Caco-2 (cell line): ENCODE measurements around the gene AMH. TPM values are rescaled to one million over a fixed set of nuclear protein-coding genes. Genes with fewer than 3 reads are reported as not detected.

Experiments used
- BruUV-seq: library from RNA; stranded (reverse); fragments of 400-500 nt; replicated peaks from 2 replicates; lab custom pipeline; 2021; lab: Mats Ljungman, UMichigan
- CTCF ChIA-PET: fragments of 300-600 bp; sonication (Branson Sonifier 250); formaldehyde crosslinking; loops from one replicate; lab custom pipeline; 2022; ENCODE audit warnings: antibody characterized with exemption; lab: Charles Lee
- POLR2A ChIA-PET: fragments of 300-600 bp; sonication (Branson Sonifier 250); formaldehyde crosslinking; loops from one replicate; lab custom pipeline; 2022; ENCODE audit warnings: antibody characterized with exemption; lab: Charles Lee
- DNase-seq, 2 experiments: peaks; one replicate each; pipeline versions ENCODE4 v3.0.0 to v3.0.0-alpha.2; 2020 to 2022
- H3K27me3 ChIP-seq: replicated peaks from 2 replicates; pipeline ENCODE4 v1.6.0; 2011; ENCODE audit warnings: low read length; ENCODE audit not compliant: control insufficient read depth, insufficient read depth
- H3K36me3 ChIP-seq: 2 replicates; pipeline ENCODE4 v1.5.1; 2011; ENCODE audit warnings: low read length; ENCODE audit not compliant: control insufficient read depth, insufficient read depth
- H3K4me1 ChIP-seq: fragments of 250-450 bp; sonication (Bioruptor Pico); 2 replicates; pipeline ENCODE4 v1.5.1; 2020; ENCODE audit warnings: mild to moderate bottlenecking
- H3K4me3 ChIP-seq: 2 replicates; pipeline ENCODE4 v1.5.1; 2011; ENCODE audit warnings: low read depth, mild to moderate bottlenecking, control low read depth, low read length
- H3K9me3 ChIP-seq: fragments of 250-450 bp; sonication (Bioruptor Pico); 2 replicates; pipeline ENCODE4 v1.5.1; 2020; ENCODE audit warnings: mild to moderate bottlenecking, moderate library complexity
- H3K27ac Mint-ChIP-seq: one replicate; pipeline ENCODE4 v1.8.0; 2022; ENCODE audit warnings: mixed read lengths; ENCODE audit not compliant: unreplicated experiment
- H3K27me3 Mint-ChIP-seq: one replicate; pipeline ENCODE4 v1.8.0; 2022; ENCODE audit warnings: mixed read lengths; ENCODE audit not compliant: insufficient read depth, unreplicated experiment
- H3K36me3 Mint-ChIP-seq: one replicate; pipeline ENCODE4 v1.8.0; 2022; ENCODE audit warnings: mild to moderate bottlenecking, mixed read lengths; ENCODE audit not compliant: insufficient read depth, unreplicated experiment
- H3K4me1 Mint-ChIP-seq: one replicate; pipeline ENCODE4 v1.8.0; 2022; ENCODE audit warnings: low read depth, mixed read lengths; ENCODE audit not compliant: unreplicated experiment
- H3K4me3 Mint-ChIP-seq: one replicate; pipeline ENCODE4 v1.8.0; 2022; ENCODE audit warnings: mild to moderate bottlenecking, moderate library complexity, mixed read lengths; ENCODE audit not compliant: unreplicated experiment
- H3K9me3 Mint-ChIP-seq: one replicate; pipeline ENCODE4 v1.8.0; 2022; ENCODE audit warnings: mixed read lengths; ENCODE audit not compliant: unreplicated experiment
- intact Hi-C: fragments of 100-400 bp; cut with micrococcal nuclease; formaldehyde crosslinking; loops from one replicate; pipeline ENCODE4 v1.10.0; 2022; ENCODE audit not compliant: unreplicated experiment
- total RNA-seq: library from RNA; stranded (reverse); gene quantifications from 2 replicates; pipeline ENCODE4 v1.2.3, GENCODE V29; 2022
- TF ChIP-seq, protein P1 (sequence below), 2 experiments: fragments of 200-600 bp in 1 of 2; IDR thresholded peaks; 1 replicate in 1 of 2; 2 replicates in 1 of 2; pipeline versions ENCODE4 v1.5.1 to v1.8.0; 2011 to 2022; ENCODE audit warnings: antibody characterized with exemption in 1 of 2, control low read depth in 1 of 2, inconsistent platforms in 1 of 2, low read depth in 1 of 2, low read length in 1 of 2, mild to moderate bottlenecking in 1 of 2, moderate library complexity in 1 of 2; ENCODE audit not compliant: insufficient read depth in 1 of 2, severe bottlenecking in 1 of 2, unreplicated experiment in 1 of 2

AMH gene
- total RNA-seq, 1 experiment from 2014 or later, result 19.4 TPM

GRCh38 chr19:2207991-2208860 is 40.9 kb upstream of the AMH start:
- Mint-ChIP-seq H3K27ac (no peak overlapping the region), H3K27me3 (no peaks in the 10 kb centered on the region), H3K4me3 (no peak overlapping the region), H3K4me1 (peaks cover 6% of the 10 kb centered on the region), H3K9me3 (no peaks in the 10 kb centered on the region), H3K36me3 (peaks cover 71% of the 10 kb centered on the region)
- POLR2A ChIA-PET, result no interaction called here
- CTCF ChIA-PET, result no interaction called here
- peaks cover 21% of the 10 kb centered on the region for H3K4me1 ChIP-seq
- H3K27me3 ChIP-seq, result no peaks in the 10 kb centered on the region
- no TSS peak for BruUV-seq
- intact Hi-C loops, result no loop called here
- peak in 1 of 2 experiments; percentile 32 for DNase-seq
- H3K4me3 ChIP-seq, result no peak overlapping the region
- H3K36me3 ChIP-seq, result peaks cover 6% of the 10 kb centered on the region
- H3K9me3 ChIP-seq, result no peaks in the 10 kb centered on the region
- TF ChIP-seq, protein P1, sequence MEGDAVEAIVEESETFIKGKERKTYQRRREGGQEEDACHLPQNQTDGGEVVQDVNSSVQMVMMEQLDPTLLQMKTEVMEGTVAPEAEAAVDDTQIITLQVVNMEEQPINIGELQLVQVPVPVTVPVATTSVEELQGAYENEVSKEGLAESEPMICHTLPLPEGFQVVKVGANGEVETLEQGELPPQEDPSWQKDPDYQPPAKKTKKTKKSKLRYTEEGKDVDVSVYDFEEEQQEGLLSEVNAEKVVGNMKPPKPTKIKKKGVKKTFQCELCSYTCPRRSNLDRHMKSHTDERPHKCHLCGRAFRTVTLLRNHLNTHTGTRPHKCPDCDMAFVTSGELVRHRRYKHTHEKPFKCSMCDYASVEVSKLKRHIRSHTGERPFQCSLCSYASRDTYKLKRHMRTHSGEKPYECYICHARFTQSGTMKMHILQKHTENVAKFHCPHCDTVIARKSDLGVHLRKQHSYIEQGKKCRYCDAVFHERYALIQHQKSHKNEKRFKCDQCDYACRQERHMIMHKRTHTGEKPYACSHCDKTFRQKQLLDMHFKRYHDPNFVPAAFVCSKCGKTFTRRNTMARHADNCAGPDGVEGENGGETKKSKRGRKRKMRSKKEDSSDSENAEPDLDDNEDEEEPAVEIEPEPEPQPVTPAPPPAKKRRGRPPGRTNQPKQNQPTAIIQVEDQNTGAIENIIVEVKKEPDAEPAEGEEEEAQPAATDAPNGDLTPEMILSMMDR (IDR thresholded peaks at IDR 0.05; ENCODE audit: insufficient read depth in 1 of 2, low read depth in 1 of 2, low read length in 1 of 2, severe bottlenecking in 1 of 2, unreplicated experiment in 1 of 2), result peak in 1 of 2 experiments; percentile 23

DNA sequence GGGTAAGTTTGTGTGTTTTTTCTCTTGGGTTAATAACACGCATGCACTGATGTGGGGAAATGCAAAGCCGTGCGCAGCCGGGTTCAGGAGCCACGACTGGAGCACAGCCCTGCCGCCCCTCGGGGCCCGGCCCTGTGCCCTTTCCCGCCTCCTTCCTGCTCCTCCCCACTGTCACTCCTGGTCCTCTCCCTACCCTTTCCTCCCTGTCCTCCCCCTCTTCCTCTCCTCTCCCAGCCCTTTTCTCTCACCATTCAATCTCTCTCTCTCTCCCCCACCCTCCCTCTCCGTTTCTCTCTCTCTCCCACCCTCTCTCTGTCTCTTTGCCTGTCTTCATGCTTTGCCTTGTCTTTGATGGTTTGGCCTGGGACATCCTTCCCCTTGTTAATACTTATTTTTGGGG is 40.1 kb upstream of the AMH start:
- H3K27ac Mint-ChIP-seq, result no peak overlapping the region
- H3K9me3 Mint-ChIP-seq, result no peaks in the 10 kb centered on the region
- intact Hi-C loops, result no loop called here
- TF ChIP-seq, protein P1 (IDR thresholded peaks at IDR 0.05; ENCODE audit: insufficient read depth in 1 of 2, low read depth in 1 of 2, low read length in 1 of 2, severe bottlenecking in 1 of 2, unreplicated experiment in 1 of 2), result no peak
- Histone ChIP-seq H3K36me3 (peaks cover 6% of the 10 kb centered on the region), H3K9me3 (no peaks in the 10 kb centered on the region), H3K4me3 (no peak overlapping the region), H3K27me3 (no peaks in the 10 kb centered on the region), H3K4me1 (peaks cover 24% of the 10 kb centered on the region)
- peaks cover 6% of the 10 kb centered on the region for H3K4me1 Mint-ChIP-seq
- no peaks in the 10 kb centered on the region for H3K27me3 Mint-ChIP-seq
- no TSS peak for BruUV-seq
- H3K4me3 Mint-ChIP-seq, result no peak overlapping the region
- ChIA-PET CTCF (no interaction called here), POLR2A (no interaction called here)
- peaks cover 74% of the 10 kb centered on the region for H3K36me3 Mint-ChIP-seq
- no peak for DNase-seq

DNA sequence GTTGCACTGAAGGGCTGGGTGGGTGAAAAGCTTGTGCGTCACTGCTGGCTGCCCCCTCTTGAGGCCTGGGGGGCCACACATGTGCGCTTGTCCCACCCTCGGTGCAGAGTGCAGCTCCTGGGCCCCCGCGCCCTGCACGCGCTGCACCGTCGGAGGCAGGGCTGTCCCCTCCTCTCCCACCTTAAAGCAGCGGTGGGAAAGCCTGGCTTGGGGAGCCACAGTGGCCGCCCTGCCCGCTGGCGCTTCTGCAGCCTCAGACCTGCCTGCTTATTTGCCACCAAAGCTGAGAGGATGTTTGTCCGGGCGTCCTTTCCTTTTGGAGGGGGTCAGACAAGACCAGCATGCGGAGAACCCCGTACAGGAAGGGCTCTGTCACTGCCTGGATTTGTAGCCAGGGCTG is 39.7 kb upstream of the AMH start:
- H3K36me3 Mint-ChIP-seq, result peaks cover 74% of the 10 kb centered on the region
- no TSS peak for BruUV-seq
- no peak overlapping the region for H3K27ac Mint-ChIP-seq
- H3K4me1 Mint-ChIP-seq, result peaks cover 6% of the 10 kb centered on the region
- no peak overlapping the region for H3K4me3 Mint-ChIP-seq
- H3K9me3 Mint-ChIP-seq, result no peaks in the 10 kb centered on the region
- Histone ChIP-seq H3K36me3 (peaks cover 8% of the 10 kb centered on the region), H3K4me1 (peaks cover 24% of the 10 kb centered on the region), H3K4me3 (no peak overlapping the region), H3K9me3 (no peaks in the 10 kb centered on the region), H3K27me3 (no peaks in the 10 kb centered on the region)
- ChIA-PET CTCF (no interaction called here), POLR2A (no interaction called here)
- TF ChIP-seq, protein P1 (IDR thresholded peaks at IDR 0.05; ENCODE audit: insufficient read depth in 1 of 2, low read depth in 1 of 2, low read length in 1 of 2, severe bottlenecking in 1 of 2, unreplicated experiment in 1 of 2), result no peak
- intact Hi-C loops, result no loop called here
- DNase-seq, result no peak
- H3K27me3 Mint-ChIP-seq, result no peaks in the 10 kb centered on the region
